SKM-1 treated with dmso at 0.1 percent for 144 hours (cell line): ENCODE measurements around the gene SSH2.
"Not testable (repeated sequence)": the region's sequence is repeated elsewhere in the genome, so short reads cannot be mapped to it uniquely, and the experiment has no call there.

Source experiments
- DNase-seq: peaks from one replicate; lab custom pipeline; 2025; ENCODE audit not compliant: unreplicated experiment; lab: John Stamatoyannopoulos, UW

SSH2 gene

GRCh38 chr17:29749045-29749825, 180.8 kb downstream of the SSH2 start:
- no peak for DNase-seq

GRCh38 chr17:29748400-29748799, 181.6 kb downstream of the SSH2 start:
- DNase-seq: no peak

GRCh38 chr17:29747660-29748059, 182.4 kb downstream of the SSH2 start:
- DNase-seq: no peak

- no peak for DNase-seq
These were observed 183.4 kb downstream of the SSH2 start for GRCh38 chr17:29746669-29747068.

- no peak for DNase-seq
These were observed 185.9 kb downstream of the SSH2 start for GRCh38 chr17:29744121-29744520.

GRCh38 chr17:29742210-29742513, 187.9 kb downstream of the SSH2 start:
- DNase-seq: no peak

- no peak for DNase-seq
These were observed 190.0 kb downstream of the SSH2 start for GRCh38 chr17:29740017-29740416.

GRCh38 chr17:29734640-29735039, 195.4 kb downstream of the SSH2 start:
- DNase-seq: no peak

GRCh38 chr17:29733166-29733565, 196.9 kb downstream of the SSH2 start:
- no peak for DNase-seq

GRCh38 chr17:29732613-29733012, 197.4 kb downstream of the SSH2 start:
- DNase-seq: no peak

GRCh38 chr17:29732209-29732608, 197.8 kb downstream of the SSH2 start:
- DNase-seq: no peak

GRCh38 chr17:29731589-29731929, 198.5 kb downstream of the SSH2 start:
- no peak for DNase-seq

GRCh38 chr17:29728490-29728889, 201.5 kb downstream of the SSH2 start:
- DNase-seq: no peak

GRCh38 chr17:29726715-29727252, 203.2 kb downstream of the SSH2 start:
- peak; percentile 31 for DNase-seq

GRCh38 chr17:29725408-29725807, 204.6 kb downstream of the SSH2 start:
- DNase-seq: not testable (repeated sequence)

GRCh38 chr17:29723278-29724047, 206.6 kb downstream of the SSH2 start:
- DNase-seq: peak; percentile 67

GRCh38 chr17:29722411-29723198, 207.4 kb downstream of the SSH2 start:
- DNase-seq: peak; percentile 94

GRCh38 chr17:29720551-29720950, 209.5 kb downstream of the SSH2 start:
- no peak for DNase-seq

GRCh38 chr17:29719469-29719868, 210.6 kb downstream of the SSH2 start:
- no peak for DNase-seq

GRCh38 chr17:29718446-29719039, 211.5 kb downstream of the SSH2 start:
- no peak for DNase-seq

GRCh38 chr17:29717817-29718216, 212.2 kb downstream of the SSH2 start:
- DNase-seq: no peak
